H1 (cell line): ENCODE measurements around the gene FBN2. TPM values are rescaled to one million over a fixed set of nuclear protein-coding genes. Genes with fewer than 3 reads are reported as not detected.

ENCODE experiments used
- CHD1 ChIP-seq: IDR thresholded peaks from 2 replicates; pipeline ENCODE4 v1.6.1; 2012; ENCODE audit warnings: low read depth, low read length, improper control_type of control experiment
- SIX5 ChIP-seq: IDR thresholded peaks from 2 replicates; pipeline ENCODE4 v1.6.1; 2011; ENCODE audit warnings: mild to moderate bottlenecking, low read depth, low read length
- polyA plus RNA-seq, 7 experiments: library from polyadenylated mRNA; depleted of rRNA in 3 of 7; stranded (reverse) in 5 of 7; unstranded in 2 of 7; fragments of >200 nt in 5 of 7; fragments of 200-250 nt in 2 of 7; gene quantifications; 1 replicate in 5 of 7; 2 replicates in 1 of 7; 4 replicates in 1 of 7; pipeline versions ENCODE4 v1.2.1 to v1.2.3, GENCODE V29; 2011 to 2013; ENCODE audit warnings: missing spikeins in 2 of 7, mixed read lengths in 2 of 7
- total RNA-seq: library from RNA; stranded (reverse); fragmentation: NEBNext Ultra II Directional; extraction: Animal tissue kit (Norgen Biotek cat#: 25700); gene quantifications from 2 replicates; pipeline ENCODE4 v1.2.1, GENCODE V29; 2021

FBN2 gene
- total and polyA plus RNA-seq, 2 of the 8 experiments (the other 6 are each of a cell fraction or from before 2014, with no cell fraction given) = 14.1 to 16.3 TPM

DNA sequence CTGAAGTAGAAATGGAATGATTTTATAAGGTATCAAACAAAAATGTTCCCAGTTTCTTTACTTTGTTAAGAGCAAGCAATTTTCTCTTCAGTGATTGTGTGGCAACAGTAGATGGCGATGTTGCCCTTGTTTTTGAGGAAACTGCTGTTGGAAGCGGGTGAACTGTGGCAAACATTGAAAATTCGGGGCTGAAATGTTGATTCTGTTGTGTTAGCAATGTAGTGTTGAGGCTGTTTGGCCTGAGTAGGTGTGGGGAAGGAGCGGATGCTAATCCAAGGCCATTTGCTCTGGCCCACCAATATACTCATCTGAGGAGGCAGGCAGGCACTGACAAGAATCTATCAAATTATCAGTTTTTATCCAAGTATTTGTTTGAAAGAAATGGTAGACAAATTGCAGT is 324.7 kb downstream of the FBN2 start (continued):
- no peak for TF ChIP-seq CHD1
- no peak for TF ChIP-seq SIX5
